ENCODE results near the gene SRGN.

DNA sequence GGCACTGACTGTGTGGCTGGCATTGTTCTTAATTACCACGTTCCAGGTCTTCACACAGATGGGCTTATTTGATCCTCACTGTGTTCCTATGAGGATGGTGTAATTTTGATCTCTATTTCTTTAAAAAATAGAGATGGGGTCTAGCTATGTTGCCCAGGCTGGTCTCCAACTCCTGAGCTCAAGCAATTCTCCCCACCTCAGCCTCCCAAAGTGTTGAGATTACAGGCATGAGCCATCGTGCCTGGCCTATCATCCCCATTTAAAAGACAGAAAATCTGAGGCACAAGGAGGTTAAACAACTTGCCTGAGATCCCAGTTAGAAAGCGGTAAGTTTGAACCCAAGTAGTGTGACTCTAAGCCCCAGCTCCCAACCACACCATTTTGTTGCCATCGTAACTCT lies 17.0 kb upstream of the SRGN start:
- TF ChIP-seq, protein P1, sequence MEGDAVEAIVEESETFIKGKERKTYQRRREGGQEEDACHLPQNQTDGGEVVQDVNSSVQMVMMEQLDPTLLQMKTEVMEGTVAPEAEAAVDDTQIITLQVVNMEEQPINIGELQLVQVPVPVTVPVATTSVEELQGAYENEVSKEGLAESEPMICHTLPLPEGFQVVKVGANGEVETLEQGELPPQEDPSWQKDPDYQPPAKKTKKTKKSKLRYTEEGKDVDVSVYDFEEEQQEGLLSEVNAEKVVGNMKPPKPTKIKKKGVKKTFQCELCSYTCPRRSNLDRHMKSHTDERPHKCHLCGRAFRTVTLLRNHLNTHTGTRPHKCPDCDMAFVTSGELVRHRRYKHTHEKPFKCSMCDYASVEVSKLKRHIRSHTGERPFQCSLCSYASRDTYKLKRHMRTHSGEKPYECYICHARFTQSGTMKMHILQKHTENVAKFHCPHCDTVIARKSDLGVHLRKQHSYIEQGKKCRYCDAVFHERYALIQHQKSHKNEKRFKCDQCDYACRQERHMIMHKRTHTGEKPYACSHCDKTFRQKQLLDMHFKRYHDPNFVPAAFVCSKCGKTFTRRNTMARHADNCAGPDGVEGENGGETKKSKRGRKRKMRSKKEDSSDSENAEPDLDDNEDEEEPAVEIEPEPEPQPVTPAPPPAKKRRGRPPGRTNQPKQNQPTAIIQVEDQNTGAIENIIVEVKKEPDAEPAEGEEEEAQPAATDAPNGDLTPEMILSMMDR (IDR thresholded peaks at IDR 0.05) = no peak
- no peak for TF ChIP-seq POLR2A (IDR thresholded peaks at IDR 0.05)
- TF ChIP-seq EP300 (IDR thresholded peaks at IDR 0.05) = no peak

Data from tibial nerve (tissue), 4 donors.